Measurements from ENCODE around the gene EPS8L1.
A peak's percentile ranks its signal among the peaks of the same experiment; 100 is the strongest.
"Not testable (repeated sequence)": the region's sequence is repeated elsewhere in the genome, so short reads cannot be mapped to it uniquely, and the experiment has no call there.

The EPS8L1 gene

GRCh38 chr19:55097864-55098715 lies 22.4 kb downstream of the EPS8L1 start:
- no peak for DNase-seq

DNA sequence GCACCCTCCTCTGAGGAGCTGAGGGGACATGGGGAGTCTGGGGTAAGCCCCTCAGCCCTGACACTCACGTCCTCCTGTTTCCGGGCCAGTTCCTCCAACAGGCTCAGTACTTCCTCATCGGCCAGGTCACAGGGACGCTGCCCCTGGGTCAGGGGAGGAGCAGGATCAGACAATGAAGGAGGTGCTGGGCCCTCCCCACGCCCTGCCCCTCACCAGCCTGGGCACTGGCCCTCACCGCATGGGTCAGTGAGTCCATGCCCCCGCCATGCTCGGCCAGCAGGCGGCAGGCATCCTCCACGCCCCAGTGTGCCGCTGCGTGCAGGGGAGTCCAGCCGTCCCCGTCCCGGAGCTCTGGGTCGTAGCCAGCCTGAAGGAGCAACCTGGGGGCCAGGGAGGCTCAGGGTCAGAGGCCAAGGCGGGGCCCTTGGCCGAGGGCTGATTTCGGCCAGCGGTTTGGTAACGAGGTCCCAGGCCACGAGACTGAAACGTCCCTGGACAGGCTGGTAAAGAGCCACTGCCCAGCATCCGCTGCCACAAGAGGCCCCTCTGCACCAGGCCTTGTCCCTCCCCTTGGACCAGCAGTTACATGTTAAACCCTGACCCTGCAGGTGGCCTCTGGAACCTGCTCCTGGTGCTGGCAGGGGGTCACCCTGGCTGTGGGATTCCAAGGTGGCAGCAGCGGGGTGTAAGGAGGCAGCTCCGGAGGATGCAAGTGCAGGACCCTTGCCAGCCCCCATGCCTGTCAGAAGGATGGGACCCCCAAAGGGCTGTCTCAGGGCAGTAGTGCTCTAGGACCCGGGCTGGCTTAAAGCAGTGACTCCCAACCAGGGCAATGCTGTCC lies 23.3 kb downstream of the EPS8L1 start:
- no peak for DNase-seq

GRCh38 chr19:55099557-55100506 lies 24.2 kb downstream of the EPS8L1 start:
- no peak for DNase-seq

GRCh38 chr19:55101261-55101660 lies 25.6 kb downstream of the EPS8L1 start:
- no peak for DNase-seq

DNA sequence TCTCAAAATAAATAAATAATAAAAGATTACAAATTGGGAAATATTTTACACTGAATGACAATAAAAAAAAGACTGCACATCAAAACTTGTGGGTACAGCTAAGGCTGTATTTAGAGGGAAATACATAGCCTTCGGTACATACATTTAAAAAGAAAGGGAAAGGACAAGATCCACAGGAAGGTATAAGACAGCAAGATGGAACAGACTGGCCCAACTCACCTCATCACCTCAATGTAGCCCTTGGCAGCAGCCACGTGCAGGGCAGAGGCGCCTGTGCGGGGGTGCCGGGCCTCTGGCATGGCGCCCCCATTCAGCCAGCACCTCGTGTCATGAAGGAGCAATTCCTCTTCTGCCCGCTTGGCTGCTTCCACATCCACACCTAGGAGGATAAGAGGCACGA lies 27.5 kb downstream of the EPS8L1 start:
- no peak for DNase-seq

- DNase-seq: no peak
These were observed 29.6 kb downstream of the EPS8L1 start for GRCh38 chr19:55105237-55105636.

GRCh38 chr19:55106591-55106990 lies 30.9 kb downstream of the EPS8L1 start:
- DNase-seq: no peak

GRCh38 chr19:55107252-55107651 lies 31.6 kb downstream of the EPS8L1 start:
- not testable (repeated sequence) for DNase-seq

GRCh38 chr19:55109527-55110291 lies 34.0 kb downstream of the EPS8L1 start:
- no peak for DNase-seq

DNA sequence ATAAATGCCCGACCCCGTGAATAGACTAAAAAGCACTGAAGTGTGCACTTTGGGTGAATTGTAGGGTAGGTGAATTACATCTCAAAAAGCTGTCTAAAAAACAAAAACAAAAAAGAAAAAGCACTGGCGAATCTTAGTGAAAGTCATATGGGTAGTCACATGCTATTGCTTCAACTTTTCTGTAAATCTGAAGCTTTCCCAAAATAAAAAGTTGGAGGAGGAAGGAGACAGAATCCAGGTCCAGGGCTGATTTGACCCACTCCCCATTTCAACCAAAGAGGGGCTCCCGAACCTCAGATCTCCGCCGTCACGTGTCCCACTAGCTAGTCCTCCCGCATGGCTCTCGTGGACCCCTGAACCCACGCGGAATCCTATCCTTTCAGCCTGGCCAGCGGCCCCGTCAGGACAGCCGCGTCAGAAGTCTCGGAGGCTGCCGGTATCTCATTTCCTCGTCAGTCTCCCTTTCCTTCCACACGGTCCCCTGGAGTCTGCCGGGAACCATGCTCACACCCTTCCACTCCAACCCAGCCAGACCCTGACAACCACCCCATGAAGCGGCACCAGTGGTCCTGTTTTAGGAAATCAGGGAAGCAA lies 35.7 kb downstream of the EPS8L1 start:
- no peak for DNase-seq

- no peak for DNase-seq
These were observed 36.6 kb downstream of the EPS8L1 start for GRCh38 chr19:55112246-55112776.

DNA sequence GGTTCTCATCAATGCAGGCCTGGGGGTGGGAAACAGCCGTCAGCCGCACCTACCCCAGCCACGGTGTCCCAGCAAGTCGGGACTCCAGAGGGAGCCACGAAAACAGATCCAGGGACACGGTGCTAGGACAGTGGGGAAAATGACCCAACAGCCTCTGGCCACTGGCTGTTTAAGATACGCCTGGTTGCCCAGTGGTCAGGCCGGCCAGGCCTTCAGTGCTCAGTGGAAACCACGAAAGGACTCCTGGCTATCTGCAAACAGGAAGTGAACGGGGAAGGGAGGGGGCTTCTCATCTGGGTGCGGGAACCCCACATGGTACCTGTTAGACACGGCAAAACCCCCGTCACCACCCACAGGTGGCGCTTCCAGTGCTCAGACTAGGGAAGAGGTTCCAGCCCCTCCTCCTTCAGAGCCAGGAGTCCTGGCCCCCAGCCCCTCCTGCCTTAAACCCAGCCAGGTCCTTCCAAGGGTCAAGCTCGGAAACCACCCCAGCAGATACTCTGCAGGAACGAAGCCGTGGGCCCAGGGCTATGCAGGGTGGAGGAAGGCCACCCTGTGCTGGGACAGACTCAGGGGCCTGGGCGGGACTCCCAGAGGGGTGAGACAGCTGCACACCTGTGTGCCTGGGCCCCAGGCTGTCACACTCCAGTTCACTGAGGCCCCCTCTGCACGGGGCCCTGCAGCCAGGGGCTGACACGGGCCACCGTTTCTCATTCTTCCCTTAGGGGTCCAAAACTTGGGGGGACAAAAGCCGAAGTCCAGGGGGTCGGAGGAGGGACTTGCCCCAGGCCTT lies 37.3 kb downstream of the EPS8L1 start:
- no peak for DNase-seq

DNA sequence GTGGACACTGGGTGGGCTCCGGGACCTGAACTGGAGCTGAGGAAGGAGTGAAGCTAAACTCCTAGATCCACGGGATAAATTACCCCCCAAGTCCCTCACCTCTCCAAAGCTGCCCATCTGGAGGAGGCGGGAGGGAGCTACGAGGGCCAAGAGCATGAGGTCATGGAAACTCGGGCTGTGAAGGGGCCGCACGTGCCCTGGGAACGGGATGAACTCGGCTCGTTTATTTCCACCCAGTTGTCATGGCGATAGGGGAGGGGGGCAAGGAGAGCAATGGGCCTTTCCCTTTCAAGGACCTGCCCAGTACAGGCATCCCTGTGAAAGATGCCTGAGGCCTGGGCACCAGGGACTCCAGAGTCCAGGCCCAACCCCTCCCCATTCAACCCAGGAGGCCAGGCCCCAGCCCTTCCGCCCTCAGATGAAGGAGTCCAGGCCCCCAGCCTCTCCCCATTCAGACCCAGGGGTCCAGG lies 37.9 kb downstream of the EPS8L1 start:
- DNase-seq: no peak

- DNase-seq: no peak
These were observed 39.0 kb downstream of the EPS8L1 start for GRCh38 chr19:55114566-55115145.

DNA sequence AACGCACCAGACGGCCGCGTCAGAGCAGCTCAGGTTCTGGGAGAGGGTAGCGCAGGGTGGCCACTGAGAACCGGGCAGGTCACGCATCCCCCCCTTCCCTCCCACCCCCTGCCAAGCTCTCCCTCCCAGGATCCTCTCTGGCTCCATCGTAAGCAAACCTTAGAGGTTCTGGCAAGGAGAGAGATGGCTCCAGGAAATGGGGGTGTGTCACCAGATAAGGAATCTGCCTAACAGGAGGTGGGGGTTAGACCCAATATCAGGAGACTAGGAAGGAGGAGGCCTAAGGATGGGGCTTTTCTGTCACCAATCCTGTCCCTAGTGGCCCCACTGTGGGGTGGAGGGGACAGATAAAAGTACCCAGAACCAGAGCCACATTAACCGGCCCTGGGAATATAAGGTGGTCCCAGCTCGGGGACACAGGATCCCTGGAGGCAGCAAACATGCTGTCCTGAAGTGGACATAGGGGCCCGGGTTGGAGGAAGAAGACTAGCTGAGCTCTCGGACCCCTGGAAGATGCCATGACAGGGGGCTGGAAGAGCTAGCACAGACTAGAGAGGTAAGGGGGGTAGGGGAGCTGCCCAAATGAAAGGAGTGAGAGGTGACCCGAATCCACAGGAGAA lies 39.9 kb downstream of the EPS8L1 start:
- DNase-seq: no peak

GRCh38 chr19:55116232-55116858 lies 40.7 kb downstream of the EPS8L1 start:
- peak; percentile 68 for DNase-seq

GRCh38 chr19:55116859-55117662 lies 41.4 kb downstream of the EPS8L1 start, which contains the start of gene PPP1R12C:
Gene PPP1R12C (minus strand): TSS chr19:55117637. CDS start chr19:55117543, 94 bp downstream.
- DNase-seq: no peak

Measured in CD4-positive, alpha-beta T cell treated with Interleukin-15 for 1 hour (primary cell).